Stimulated activated CD4-positive, alpha-beta T cell treated with anti-CD3 and anti-CD28 coated beads, Interleukin-2, amount 100 ng/mL, for 4 hours (primary cell): ENCODE data around the gene UBL7.

ENCODE experiments used
- DNase-seq: peaks from one replicate; pipeline ENCODE4 v3.0.0-alpha.2; 2020; ENCODE audit warnings: low read depth

Gene UBL7

DNA sequence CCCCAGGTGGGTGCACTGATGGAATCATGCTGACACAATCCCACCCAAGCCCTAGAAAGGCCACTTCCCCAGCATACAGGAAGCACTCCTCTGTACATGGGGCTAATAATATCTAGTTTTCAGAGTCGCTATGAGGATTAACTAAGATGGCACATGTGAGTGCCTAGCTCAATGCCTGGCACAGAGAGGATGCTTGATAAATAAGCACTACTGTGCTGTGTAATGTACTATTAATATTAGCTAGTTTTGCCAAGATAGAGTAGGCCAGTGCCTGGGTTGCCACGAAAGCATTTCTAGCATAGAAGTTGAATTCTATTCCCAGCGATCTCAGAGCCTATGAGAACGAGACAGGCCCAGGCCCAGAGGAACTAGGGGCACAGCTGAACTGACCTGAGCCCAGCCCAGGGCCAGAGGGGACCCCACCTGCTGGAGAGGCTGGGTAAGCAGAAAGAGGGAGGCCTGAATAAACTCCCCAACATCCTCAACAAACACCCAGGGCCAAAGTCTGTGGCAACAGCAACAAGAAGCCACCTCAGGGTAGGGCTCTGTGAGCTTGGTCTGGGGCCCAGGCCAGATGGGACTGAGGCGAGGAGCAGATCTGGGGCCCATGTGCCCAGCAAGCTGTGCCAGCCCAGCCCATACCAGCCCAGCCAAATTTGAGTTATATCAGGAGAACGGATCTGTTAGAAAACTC is 19.6 kb downstream of the UBL7 start:
- no peak for DNase-seq

DNA sequence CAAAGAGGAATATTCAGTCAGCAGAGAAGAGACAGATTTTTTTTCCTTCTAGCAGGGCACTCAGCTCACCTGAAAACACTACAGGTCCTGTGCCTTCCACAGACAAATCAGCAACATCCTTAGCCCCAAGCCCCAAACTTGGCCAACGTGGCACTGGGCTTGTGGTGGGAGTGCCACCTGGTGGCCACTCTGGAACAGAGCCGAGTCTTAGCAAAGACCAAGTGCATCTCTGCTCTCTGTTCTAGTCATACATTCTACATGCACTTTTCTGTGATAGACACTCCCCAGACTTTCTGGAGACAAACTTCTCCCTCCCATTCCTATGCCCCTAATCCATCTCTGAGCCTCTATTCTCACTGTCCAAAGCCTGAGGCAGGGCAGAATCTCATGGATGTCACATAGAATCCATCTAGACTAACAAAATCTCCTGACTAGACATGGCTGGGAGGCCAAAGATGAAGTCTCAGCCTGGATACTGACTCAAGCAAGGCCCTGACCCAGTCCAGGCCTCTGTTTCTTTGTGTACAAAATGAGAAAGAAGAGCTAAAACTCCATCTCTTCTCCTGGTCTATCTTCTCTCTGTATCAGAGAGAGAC is 22.1 kb downstream of the UBL7 start:
- peak; percentile 76 for DNase-seq

DNA sequence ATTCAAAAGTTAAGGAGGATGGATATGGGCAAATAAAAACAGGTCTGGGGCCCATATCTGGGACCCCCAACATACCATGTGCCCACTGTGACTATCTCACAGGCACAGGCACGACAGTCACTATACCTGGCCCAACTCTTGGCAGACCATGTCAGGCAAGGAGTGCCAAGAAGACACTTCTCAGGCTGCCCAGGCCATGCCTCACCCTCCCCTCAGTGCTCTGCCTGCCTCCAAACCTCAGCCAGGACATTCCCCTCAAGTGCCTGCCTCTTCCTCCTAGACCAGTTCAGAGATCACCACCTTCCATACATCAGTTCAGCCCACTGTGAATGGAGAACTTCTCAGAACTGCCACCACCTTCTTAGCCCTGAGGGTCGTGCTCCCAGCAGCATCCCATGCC is 22.8 kb downstream of the UBL7 start:
- DNase-seq = no peak

DNA sequence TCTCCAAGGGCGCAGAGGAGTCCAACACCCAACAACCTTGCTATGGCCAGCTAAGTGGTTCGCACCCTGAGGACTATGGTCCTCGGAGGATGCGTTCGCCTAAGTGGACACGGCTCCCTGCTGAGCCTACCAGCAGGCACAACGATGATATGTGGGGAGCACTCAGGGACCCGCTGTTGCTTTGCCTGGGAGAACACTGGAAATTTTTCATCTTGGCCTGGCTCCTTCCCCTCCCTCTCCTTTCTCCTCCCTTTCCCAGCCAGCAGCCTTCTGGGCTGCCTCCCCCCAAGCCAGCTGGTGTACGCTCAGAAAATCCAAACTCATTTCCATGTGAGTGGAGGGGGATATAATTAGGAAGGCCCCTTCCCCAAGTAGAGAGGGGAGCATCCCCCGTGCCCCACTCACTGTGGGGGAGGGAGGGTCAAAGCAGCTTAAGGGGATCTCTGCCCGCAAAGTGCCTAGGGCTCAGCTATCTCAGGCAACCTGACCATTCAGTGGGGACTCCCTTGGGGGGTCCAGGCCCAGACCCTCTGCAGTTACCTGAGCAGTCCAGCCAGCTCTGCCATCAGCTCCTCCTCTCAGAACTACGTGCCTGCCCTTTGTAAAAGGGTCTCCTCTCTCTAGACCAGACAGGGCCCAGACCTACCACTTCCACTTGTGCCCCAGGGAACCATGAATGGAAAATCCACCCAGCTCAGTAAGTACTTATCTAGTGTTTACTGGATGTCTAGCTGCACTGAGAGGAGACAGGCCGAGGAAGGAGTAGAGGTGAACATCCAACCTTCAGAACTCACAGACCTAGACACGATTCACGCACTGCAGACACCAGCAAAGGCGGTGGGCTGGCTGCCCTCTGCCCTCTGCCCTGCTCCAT is 26.5 kb downstream of the UBL7 start:
- DNase-seq = no peak

DNA sequence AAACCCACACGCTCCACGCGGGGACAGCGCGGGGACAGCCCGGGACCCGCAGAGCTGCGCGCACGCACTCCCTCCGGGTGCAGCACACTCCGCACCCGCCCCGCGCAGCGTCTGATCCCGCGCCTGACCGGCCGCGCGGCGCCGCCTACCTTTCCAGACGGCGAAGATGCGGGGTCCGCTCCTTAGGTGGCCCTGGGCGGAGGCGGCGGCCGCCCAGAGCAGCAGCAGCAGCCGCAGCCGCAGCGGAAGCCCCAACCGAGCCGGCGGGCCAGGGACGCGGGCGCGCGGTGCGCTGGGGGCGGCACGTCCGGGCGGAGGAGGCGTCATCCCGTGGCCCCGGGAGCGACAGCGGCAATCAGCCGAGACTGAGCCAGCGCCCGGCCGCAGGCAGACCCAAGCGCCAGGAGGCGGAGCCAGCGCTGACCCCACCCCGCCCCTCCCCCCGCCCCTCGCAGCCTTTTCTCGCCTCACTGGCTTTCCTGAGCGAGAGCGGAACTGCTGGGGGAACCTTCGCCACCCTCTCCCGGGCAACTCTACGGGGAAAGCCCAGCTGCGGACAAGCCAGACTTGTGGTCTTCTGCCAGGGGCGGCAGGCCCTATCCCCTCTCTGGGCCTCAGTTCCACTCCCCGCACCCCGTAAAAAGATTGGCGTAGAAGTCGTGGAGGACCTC is 27.2 kb downstream of the UBL7 start, which contains the start of gene SEMA7A:
TSS of gene SEMA7A (minus strand) at position 367 of the 671 bp plus-strand sequence. CDS start at position 327, 40 bp downstream.
- peak; percentile 74 for DNase-seq

DNA sequence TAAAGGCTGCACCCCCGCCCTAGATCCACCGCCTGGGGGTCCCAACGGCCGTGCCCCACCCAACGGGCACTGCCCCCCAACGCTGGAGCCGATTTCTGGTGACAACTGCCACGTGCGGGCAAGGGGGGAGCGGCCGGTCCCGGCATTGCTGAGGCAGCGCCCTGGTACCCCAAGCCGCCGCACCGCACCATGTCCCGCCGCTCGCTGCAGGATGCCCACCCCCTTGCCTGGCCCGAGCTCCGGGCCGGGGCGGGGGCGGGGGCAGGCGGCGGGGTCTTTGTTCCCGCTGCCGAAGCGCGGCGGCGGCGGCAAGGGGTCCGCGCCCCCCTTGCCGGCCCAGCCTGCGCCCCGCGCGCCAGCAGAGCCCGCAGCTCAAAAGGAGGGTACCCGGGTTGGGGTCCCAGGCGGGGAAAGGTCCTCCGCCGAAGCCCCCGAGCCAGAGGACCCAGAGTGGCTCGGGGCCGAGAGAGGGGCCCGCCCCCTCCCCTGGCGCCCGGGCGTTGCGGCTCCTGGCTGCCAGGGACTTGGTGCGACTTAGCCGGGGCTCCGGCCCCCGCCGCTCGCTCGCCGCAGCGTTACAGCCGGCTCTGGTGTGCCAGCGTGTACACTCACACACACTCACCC is 27.9 kb downstream of the UBL7 start:
- no peak for DNase-seq

DNA sequence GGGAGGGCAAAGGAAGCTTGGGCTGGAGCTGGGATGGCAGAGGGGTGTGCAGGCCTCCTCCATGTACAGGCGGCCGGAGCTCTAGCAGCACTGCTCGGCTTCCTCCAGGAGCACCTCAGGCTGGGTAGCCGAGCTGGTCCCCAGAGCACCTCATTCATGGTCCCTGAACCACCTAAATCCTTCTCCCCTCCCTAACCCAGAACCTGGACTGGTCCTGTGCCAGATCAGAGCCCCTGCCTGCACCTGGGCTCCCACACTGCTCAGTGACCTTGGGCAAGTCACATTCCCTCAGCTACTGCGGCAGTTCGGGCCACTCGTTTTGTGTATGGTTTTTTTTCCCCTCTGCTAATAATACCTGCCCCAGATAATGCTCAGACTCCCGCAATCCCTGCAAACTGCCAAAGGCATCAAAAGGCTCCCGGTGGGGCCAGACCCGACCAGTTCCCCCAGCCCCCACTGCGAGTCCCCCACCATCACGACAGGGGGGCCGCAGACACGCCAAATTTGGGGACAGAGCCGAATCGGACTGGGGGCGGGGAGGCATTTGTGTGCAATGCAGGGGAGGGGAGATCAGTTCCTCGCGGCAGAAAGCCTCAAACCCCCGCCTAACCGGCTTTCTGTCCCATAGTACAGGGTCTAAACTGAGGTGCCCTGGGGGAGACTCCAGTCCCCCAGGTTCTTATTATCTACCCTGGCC is 28.5 kb downstream of the UBL7 start:
- no peak for DNase-seq

DNA sequence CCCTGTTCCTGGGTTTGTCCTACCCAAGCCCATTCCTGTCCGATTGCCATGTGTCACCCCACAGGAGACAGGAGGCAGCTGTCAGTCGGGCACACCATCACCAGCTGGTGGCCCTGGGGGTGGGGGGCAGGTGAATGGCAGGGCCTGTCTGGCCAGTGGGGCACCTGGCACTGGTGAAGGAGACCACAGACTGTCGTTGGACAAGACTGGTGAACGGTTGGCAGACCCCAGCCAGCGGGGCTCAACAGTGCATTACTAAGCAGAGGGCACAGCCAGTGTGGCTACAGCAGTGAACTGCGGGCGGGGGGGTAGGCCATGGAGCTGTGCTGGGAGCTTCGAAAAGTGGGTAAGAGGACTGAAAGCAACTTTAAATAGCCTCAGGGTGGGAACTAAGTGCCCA is 29.3 kb downstream of the UBL7 start:
- no peak for DNase-seq

DNA sequence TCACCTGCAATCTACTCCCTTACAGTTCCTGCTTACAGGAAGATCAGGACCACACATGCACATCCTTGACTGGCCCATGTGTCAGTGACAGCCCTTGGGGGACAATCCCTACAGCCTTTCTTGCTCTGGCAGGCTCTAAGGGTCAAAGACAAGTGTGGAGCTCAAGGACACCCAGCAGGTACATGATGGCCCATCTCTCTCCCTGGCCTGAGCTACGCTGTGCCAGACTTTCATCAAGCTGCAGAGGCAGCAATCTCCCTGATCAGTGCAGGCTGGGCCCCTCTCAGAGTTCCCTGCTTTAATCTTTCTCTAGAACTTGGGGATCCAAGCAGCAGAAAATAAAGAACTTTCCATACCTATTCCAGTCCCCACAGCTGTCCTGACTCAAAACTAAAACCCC is 29.8 kb downstream of the UBL7 start:
- DNase-seq = no peak

DNA sequence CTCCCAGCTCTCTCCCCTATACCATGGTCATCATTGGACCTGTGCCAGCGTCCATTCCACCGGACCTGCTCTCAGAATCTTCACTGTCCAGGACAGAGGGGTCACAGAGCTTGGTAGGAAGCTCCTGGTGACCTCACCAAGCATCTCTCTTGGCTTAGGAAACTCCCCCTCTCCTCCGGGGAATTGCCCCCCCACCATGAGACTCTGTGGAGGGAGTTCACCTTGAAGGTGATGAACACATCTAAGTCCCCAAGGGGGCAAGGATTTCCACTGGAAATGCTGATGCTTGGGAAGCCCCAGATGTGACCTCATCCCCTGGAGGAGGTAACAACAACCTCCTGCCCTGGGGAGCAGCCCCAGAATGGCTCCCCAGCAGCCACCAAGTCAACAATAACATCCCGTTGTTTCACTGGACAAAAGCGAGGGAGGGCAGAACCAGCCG is 30.4 kb downstream of the UBL7 start:
- no peak for DNase-seq

DNA sequence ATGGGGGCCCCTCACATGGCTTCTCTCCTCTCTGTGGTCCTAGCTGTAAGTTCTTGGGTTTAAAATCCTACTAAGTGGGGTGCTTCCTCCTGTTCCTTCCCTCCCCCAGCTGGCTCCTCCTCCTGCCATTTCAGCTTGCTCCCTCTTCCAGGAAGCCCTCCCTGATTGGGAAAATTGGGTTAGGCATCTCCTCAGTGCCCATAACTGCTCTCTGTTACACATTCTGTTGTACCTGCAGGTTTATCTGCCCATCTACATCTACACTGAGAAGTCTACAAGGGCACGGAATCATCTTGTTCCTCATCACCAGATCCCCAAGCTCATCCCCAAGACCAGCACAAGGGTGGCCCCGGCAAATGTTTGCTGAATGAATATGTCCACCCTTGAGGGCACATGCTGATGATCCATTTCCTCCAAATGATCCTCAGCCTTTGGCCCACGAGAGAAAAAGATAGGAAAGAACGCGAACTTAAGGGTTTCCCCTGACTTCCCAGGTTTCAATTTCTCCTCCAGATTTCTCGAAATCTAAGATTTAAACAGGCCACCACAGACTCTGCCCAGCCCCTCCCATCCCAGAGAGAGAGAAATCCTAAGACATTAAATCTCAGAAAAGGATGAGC is 31.1 kb downstream of the UBL7 start:
- no peak for DNase-seq

DNA sequence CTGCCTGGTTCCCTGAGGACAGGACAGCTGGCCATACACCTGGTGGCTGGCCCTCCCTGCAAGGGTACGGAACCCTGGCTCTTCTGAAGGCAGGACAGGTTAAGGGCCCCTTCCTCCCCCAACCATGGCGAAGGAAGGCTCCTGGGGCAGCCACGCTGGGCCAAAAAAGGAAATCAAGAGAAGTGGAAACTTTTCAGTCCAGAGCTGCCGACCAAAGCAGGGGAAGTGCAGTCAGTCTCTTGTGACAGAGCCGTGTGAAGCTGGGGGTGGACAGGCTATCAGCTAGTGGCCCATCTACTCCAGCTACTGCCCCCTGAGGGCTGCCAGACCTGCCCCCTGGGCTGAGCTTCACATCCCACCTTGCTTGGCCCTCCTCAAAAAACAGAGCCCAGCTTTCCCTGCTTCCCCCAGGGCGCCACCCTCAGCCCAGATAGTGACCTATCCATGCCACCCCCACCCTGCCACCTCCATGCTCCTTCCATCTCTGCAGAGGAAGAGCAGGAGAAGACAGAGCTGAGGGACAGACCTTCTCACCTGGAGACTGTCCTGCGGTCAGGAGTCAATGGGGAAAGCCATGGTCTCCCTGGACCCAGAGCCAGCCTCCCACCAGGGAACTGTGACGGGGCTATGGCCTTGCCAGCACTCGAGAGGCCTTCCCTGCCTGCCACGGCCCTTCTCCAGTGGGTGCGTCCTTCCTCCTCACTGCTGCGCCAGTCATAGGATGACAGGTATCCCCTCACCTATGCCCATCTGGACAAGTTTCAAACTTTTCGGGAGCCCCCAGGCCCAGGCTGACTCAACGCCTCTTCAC is 31.8 kb downstream of the UBL7 start:
- DNase-seq = no peak

DNA sequence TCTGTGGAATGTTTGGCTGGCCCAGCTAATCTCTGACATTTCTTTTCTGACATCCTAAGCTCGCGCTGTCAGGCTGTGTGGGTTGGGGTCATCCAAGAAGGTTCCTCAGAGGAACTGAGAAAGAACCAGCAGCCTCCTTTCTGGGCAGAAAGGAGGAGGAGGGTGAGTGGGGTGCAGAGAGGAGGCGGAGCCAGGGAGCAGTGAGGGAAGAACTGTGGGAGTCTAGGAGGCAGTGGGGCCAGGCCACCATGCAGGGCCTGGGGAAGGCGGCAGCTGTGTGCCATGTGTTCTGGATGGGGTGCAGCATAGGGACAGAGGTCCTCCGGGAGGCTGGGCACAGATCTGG is 32.5 kb downstream of the UBL7 start:
- no peak for DNase-seq

DNA sequence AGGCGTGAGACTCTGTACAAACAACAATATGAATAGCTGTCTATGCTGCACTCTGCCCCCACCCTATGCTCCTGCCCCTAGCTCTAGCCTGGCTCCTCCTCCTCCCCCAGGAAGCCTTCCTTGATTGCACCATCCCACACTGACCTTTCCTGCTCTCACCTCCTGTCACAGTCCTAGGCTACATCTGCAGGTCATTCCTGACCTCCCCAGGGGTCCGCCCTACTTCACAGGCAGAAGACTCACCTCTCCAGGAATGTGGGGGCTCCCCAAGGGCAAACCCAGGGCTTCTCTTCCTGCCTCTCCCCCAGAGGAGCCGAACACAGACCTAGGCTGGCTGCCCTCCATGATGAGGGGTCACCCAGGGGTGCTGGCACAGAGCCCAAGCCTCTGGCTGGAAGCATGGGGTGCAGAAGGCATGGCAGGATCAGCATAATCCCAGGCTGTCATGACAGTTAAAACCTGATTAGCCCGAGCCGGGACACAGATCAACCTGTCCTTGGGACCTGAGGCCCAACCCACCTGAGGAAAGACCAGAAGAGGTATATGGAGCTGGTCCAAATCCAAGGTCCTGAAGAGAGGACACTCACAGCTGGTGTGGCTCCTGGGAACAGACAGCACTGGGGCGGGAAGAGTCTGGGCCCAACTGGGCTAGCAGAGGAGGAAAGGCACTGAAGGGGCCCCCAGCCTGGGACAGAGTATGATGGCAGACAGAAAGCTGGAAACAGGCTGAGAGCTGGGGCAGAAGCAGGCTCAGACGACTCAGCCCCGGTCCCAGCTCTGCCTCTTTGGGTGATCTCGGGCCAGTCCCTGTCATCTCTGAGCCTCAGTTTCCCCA is 33.1 kb downstream of the UBL7 start:
- no peak for DNase-seq

DNA sequence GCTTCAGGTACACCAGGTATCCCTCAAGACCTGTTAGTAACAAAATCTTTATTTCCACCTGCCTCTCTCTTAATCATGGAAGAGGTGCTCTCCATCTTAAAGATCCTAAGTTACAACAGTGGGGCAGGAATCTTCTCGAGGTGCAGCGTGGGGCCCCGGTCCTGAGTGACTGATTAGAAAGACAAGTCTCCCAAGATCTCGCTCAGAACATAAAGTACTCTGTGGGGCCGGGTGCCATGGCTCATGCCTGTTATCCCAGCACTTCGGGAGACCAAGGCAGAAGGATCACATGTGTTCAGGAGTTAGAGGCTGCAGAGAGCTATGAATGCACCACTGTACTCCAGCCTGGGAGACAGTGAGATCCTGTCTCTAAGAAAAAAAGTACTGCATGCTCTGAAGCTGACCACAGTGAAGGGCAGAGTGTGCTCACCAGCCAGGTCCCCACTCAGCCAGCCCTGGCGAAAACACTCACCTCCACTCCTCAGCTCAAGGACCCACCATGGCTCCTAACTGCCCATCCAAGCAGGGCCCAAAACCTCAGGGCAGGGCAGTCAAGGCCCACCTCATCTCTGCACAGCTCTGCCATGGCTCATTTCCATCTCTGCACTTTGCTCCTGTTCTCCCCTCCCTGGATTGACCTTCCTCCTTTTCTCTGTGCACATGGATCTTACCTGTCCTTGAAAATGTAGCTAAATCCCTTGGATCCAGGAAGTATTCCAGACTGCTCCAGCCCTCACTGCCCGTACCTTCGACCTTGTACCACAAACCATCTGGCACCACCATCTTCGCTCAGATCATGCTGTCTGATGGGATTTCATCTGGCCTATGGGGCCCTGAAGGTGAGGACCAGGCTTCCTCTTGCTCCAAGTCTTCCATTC is 34.3 kb downstream of the UBL7 start:
- DNase-seq = no peak

DNA sequence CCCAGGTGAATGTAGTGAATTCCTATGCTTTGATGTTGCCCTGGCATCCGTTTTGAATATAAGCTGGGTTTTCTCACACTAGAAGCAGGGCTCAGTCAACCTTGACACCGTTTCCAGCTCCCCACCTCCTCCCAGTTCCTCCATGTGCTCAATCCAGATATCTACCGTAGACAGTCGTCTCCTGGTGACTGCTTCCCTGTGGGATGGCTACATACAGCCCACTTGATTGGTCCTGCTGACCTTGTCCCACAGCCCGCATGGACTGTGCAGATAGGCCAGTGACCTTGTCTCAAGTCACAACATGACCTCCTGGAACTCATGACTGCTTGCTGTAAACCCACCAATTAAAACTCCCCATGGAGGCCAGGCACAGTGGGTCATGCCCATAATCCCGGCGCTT is 35.3 kb downstream of the UBL7 start:
- DNase-seq = no peak

DNA sequence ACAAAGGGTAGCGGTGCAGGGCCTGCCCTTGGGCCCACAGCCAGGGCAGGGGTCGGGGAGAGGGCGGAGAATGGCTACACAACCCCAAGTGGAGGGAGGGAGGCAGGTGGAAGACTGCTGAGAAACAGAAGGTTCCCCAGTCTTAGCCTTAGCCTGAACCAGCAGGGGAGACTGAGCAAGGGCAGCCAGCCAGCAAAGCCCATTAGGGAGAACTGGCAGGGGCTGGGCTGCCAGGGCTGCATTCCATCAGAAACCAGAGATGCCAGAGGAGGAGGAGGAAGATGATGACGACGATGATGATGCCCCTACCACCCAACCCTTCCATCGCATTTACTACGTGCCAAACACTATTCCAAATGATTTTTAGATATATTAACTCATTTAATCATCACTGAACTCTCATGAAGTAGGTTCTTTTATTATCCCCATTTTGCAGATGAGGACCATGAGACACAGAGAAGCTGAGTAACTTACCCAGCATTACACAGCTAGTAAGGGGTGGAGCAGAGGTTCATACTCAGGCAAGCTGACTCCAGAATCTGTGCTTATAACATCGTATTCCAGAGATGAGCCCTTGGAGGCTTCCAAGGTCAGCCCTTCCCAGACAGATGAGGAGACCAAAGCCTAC is 35.9 kb downstream of the UBL7 start:
- DNase-seq = no peak
